GM13976 (cell line): ENCODE measurements around the gene OMD.

Source experiments
- DNase-seq: peaks from one replicate; pipeline ENCODE4 v3.0.0; 2012; ENCODE audit warnings: low spot score
- in situ Hi-C: fragments of 300-500 bp; cut with MboI; formaldehyde crosslinking; loops from one replicate; pipeline ENCODE4 v1.12.0; 2022; ENCODE audit warnings: low sequenced_read_pairs, mixed read lengths, inconsistent platforms; ENCODE audit not compliant: unreplicated experiment
- TF ChIP-seq, protein P1 (sequence below): IDR thresholded peaks from 2 replicates; pipeline ENCODE4 v1.5.1; 2012; ENCODE audit warnings: borderline replicate concordance, mild to moderate bottlenecking; ENCODE audit not compliant: insufficient read depth; ENCODE audit errors: extremely low read depth, missing control alignments, control extremely low read depth

Gene OMD

GRCh38 chr9:92455217-92455616 is 30.9 kb upstream of the OMD start:
- TF ChIP-seq, protein P1, sequence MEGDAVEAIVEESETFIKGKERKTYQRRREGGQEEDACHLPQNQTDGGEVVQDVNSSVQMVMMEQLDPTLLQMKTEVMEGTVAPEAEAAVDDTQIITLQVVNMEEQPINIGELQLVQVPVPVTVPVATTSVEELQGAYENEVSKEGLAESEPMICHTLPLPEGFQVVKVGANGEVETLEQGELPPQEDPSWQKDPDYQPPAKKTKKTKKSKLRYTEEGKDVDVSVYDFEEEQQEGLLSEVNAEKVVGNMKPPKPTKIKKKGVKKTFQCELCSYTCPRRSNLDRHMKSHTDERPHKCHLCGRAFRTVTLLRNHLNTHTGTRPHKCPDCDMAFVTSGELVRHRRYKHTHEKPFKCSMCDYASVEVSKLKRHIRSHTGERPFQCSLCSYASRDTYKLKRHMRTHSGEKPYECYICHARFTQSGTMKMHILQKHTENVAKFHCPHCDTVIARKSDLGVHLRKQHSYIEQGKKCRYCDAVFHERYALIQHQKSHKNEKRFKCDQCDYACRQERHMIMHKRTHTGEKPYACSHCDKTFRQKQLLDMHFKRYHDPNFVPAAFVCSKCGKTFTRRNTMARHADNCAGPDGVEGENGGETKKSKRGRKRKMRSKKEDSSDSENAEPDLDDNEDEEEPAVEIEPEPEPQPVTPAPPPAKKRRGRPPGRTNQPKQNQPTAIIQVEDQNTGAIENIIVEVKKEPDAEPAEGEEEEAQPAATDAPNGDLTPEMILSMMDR, result no peak
- DNase-seq, result no peak
- in situ Hi-C loops, result no loop called here

DNA sequence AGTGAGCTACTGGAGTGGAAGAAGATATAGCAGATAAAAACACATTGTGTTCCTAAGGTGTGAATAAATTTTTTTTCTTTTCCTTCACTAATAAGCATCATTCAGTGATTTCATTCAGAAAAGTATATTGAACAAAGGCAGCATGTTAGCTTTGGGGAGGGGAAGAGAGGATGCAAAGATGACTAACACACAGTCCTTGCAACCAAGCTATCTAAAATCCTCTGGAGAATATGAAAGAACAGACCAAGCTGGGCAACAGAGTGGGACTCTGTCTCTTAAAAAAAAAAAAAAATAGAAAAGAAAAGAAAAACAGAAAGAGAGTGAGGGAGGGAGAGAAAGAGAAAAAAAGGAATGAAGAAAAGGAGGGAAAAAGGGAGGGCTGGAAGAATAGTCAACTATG is 22.3 kb upstream of the OMD start:
- TF ChIP-seq, protein P1, result no peak
- in situ Hi-C loops, result loop anchor here (25.0 kb wide), 1 partner anchor 309 kb away; no protein-coding TSS in a partner anchor
- no peak for DNase-seq

- in situ Hi-C loops, result loop anchor here (25.0 kb wide), 1 partner anchor 308 kb away; no protein-coding TSS in a partner anchor
- DNase-seq, result no peak
- TF ChIP-seq, protein P1, result no peak
Observed at GRCh38 chr9:92444841-92445240, 20.6 kb upstream of the OMD start.

GRCh38 chr9:92440751-92441046 is 16.4 kb upstream of the OMD start:
- TF ChIP-seq, protein P1, result no peak
- in situ Hi-C loops, result loop anchor here (25.0 kb wide), 1 partner anchor 303 kb away; no protein-coding TSS in a partner anchor

DNA sequence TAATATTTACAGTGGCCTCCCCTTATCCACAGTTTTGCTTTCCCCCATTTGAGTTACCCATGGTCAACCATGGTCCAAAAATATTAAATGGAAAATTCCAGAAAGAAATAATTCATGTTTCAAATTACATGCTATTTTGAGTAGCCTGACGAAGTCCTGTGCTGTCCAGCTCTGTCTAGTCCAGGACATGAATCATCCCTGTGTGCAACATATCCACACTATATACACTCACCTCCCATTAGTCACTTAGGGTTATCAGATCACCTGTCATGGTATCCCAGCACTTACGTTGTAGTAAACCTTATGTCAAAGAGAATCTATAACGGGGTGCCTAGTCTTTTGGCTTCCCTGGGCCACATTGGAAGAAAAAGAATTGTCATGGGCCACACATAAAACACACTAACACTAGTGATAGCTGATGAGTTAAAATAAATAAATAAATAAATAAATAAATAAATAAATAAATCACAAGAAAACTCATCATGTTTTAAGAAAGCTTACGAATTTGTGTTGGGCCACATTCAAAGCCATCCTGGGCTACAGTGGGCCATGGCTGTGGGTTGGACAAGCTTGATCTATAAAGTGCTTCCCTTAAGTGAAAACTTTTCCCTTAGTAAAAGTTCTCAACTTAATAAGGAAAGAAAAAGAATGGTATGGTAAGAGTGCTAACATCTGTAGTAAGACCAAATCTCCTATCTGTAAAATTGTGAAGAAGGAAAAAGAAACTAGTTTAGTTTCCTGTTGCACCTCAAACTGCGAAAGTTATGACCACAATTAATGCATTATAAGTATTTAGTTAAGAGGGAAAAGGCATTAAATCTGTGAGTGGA is 15.9 kb upstream of the OMD start:
- TF ChIP-seq, protein P1, result no peak
- no peak for DNase-seq
- in situ Hi-C loops, result loop anchor here (25.0 kb wide), 1 partner anchor 303 kb away; no protein-coding TSS in a partner anchor

More at GRCh38 chr9:92440751-92441046, 16.4 kb upstream of the OMD start:
- peak; percentile 16 for DNase-seq

DNA sequence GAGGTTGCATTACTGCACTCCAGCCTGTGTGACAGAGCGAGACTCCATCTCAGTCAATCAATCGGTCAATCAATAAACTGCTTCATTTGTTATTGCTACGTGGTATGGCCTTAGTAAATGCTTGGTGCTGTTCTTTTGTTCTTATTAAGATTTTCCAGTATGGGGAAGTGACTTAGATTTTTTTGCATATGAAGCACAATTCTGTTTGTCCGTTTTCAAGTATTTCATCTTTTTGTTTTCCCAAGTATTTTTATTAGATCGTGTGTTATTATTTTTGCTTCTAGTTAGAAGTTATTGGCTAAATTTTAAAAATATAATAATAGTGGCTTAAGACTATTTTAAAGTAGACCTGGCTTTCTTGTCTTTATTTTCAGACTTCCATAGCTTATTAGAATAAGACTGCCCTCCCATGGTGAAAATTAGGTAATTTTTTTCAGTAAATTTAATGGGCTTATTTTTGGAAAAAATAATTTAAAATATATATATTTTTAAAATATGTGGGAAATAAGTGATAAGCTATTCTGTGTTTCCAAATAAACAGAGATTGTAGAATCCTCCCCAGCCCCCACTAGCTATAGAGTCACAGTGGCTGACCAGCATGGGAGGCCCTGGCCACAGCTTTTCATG is 14.7 kb upstream of the OMD start:
- in situ Hi-C loops, result loop anchor here (25.0 kb wide), 1 partner anchor 302 kb away; no protein-coding TSS in a partner anchor

More for the DNA sequence above, 14.7 kb upstream of the OMD start:
- DNase-seq, result no peak
- TF ChIP-seq, protein P1, result no peak
